T1000 (cell line): ENCODE results near the gene ARL13A.
"Not testable (repeated sequence)": the region's sequence is repeated elsewhere in the genome, so short reads cannot be mapped to it uniquely, and the experiment has no call there.

Source experiments
- DNase-seq: peaks from one replicate; lab custom pipeline; 2025; ENCODE audit warnings: mixed read lengths; lab: John Stamatoyannopoulos, UW

ARL13A gene

DNA sequence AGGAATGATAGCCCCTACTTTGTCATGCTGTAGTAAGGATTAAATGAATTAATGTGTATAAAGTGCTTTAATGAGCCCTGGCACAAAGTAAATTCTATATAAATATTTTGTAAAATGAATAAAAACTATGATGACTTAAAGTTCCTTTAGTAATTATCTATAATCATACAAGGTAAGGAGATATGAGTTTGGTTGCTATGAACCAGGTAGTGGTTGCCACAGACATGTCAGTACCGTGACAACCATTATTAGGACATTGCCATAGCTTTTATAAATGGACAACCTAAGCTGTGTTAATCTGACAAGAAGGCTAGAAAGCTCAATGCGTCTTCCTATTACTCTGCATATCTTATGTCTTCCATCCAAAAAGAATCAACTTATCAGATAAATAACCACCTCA is at the start of gene ARL13A:
Gene ARL13A, plus strand, starts transcription at position 301 of the 400 bp plus-strand sequence. CDS start 3,982 bp downstream, outside the sequence.
- no peak for DNase-seq

DNA sequence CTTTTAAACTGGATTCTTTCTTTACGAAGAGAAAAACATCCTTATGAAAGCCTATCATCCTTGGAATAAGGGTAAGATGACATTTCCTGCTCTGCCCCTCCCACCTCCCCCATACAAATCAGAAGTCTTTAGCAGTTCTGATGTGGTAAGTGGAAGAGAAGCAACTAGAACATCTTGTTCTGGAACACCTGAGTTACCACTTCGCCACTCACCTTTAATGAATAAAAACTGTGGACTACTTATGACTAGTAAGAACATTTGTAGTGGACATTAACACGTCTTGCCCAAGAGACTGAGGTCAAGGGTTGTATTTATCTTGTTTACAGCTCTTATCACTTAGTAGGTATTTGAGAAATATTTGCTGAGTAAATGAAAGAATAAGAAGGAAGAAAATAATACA is 45.1 kb upstream of the ARL13A start:
- DNase-seq, result no peak

DNA sequence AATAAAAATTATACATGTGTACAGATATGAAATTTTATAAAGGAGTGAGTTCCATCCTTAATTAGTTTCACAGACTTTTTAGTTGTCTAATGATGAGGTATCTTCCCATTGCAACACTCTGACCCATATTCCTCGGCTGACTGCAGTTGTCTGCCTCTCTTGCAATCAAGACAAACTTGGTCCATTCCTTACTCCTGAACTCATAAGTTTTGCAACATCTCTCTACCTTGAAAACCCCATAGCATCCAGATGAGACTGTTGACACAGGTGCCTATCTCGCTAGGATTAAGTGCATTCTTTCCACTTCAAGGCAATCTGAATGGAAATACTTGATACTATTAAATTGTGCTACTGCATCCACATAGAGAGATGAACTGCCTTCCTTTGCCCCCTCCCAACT is 43.1 kb upstream of the ARL13A start:
- DNase-seq, result no peak

DNA sequence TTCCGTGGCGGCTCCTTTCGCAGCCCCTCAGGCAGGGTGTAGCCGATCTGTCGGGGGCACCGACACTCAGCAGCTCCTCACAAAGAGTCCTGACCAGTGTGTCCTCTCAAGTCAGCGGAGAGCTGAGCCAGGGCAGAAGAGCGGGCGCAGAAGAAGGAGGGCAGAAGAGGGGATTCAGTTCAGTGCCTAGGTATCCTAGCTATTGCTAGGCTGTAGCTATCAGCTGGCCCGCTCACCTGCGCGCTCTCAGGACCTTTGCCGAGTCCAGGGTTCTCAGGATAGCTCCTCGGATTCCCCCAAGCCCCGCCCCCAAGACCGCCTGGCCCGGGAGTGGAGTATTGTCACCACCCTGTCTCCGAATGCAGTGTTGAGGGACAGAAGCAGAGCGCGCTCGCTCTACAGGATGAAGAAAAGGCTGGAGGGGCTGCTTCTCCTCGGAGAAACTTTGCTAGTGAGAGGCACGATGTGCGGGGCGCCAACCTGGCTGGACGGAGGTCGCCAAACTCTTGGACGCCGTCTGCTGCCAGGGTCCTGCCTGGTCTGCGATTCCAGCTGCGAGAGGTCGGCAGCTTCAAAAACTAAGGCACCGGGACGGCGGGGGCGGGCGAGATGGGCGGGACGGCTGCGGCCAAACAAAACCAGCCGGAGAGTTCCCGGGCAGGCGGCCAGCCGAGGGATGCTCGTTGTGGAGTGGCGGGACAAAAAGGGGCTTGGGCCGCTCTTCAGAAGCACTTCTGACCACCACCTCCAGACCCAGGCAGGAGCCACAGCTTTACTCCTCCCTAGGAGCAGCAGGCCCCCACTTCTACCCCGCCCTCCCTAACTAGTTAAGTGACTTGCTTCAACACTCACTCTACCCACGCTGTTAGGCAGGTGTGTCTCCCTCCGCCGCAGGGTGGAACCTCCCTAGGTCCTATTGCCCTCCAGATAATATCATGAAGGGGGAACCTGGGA is 40.6 kb upstream of the ARL13A start, which contains the start of gene XKRX:
Gene XKRX, minus strand, starts transcription at position 258 of the 954 bp plus-strand sequence. CDS start 613 bp downstream, outside the sequence.
- DNase-seq, result no peak

DNA sequence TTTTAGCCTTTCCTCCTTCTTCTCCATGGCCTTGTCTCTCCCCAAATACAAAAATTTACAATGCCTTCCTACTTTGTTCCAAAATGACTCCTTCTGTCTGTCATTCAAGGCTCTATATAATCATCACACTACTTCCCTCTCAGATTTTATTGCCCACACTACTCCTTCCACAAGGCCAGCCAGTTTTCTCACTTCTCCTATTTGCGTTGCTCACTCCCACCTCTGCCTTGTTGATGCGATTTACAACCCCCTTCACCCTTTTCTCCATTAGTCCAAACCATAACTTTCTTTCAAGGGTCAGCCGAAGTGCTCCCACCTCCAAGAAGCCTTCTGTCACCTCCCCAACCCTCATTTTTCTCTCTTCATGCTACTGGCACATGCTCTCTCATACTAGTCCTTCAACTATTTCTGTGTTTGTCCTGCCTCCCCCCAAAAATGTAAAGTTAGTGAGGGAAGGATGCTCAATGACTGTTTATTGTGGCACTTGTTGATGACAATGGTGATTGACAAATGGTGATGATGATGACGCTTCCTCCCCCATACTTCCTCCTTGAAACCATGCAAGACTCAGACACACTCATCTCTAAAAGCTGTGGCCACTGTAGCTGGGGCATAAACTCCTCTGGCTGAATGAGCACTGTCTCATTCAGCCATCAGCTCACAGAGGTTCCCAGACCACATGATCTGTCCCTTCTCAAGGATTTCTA is 38.1 kb upstream of the ARL13A start:
- no peak for DNase-seq

DNA sequence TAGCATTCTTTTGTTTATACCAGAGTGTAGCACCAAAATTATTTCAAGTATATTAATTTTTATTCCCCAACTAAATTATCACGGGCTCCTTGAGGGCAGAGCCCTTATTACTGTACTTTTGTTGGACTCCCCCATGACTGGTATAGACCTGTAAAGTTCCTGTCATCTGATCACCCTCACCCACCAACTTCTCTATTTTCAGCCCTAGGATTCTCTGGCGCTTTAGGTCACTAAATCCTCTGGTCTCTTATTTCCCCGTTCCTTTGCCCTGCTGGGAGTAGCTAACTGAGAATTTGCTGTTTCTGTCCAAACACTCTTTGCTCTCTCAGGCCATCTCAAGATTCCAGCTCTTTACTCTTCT is 37.6 kb upstream of the ARL13A start:
- no peak for DNase-seq

DNA sequence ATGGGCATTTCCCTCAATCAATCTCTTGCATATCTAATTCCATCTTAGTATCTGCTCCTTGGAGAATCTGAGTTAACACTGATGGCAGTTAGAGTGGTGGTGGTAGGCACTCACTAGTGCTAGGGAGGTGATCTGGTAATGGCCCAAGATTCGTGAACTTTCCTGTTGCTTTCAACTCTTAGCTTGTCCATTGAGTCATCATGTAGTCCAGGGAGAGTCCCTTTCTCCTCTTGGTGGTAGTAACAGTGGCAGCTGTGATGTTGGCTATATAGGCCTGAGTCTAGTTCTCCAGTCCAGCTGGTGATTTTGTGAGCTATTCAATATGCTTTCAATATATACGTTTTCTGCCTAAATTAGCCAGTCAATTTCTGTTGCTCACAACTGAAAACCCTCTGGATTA is 33.7 kb upstream of the ARL13A start:
- no peak for DNase-seq

DNA sequence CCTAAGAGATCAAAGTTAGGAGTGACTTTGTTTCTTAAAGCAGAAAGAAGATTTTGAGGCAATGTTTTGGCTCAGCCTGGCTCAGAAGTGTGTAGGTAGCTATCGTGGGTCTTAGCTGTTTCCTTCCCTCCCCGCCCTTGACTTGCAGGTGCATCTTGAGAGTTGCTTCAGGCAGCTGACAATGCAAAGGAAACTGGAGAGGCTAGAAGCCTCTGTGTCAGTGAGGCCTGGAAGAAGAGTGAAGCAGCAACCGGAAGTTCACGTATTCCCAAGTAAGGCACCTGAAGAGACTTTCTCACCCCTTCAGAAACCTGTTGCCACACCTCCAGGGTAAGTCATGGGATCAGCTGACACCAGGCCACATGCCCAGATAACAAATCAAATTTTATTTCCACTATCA is 30.2 kb upstream of the ARL13A start:
- DNase-seq, result no peak

DNA sequence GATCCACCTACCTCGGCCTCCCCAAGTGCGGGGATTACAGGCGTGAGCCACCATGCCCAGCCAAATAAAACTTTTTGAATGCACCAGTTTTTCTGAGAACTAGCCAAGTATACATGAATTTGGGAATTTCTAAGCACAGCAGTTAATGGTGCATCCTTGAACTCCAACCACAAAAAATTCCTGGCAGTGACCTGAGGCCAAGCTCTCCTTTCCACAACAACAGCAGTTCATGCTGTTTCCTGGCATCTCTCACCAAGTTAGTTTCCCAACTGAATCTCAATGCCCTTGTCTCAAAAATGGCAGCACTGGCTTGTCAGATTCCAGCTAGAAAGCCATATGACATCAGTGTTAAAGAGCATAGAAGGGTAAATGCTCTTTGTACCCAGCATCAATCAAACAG is 24.9 kb upstream of the ARL13A start:
- DNase-seq, result no peak

DNA sequence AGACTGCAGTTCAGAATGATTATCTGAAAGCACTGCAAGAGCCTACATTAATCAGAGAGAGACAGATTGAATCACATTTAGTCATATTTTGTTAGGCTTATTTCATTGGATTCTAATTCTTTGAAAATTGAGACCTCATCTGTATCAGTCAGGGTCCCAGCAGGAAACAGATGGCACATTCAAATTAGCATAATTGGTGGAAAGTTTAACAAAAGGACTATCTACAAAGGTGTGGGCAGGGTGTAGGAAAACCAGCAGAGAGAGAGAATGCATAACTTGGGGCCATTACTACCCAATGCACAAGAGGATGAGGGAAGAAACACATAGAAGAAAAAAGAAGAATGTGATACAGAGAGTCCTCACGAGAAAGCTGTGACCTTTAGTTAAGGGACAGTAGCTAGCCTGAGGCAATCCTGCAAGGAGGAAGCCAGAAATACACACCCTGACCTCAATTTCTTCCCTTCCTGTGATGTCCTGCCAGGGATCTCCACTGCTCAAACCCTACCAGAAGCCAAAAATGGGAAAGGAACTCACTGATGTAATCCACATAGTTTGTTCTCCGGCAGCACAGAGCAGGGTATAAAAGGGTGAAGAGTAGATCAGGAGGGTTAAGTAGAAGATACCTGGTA is 23.1 kb upstream of the ARL13A start:
- no peak for DNase-seq

DNA sequence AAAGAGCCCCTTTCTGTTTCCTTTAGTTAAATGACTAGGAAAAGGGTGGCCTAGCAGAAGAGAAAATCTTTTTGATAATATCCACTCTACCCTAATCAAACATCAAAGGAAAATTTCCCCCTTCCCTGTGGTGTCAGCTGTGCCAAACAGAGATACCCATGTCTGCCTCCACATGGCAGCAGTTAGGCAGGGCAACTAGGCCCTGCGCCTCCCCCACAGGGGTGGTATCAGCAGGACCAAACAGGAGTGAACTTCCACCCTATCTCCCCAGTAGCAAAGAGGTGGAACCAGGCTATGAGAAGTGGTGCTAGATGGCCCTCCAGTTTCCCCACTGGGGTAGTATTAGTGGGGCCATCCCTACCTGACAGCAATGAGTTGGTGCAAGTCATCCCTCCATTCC is 21.0 kb upstream of the ARL13A start:
- DNase-seq, result no peak

DNA sequence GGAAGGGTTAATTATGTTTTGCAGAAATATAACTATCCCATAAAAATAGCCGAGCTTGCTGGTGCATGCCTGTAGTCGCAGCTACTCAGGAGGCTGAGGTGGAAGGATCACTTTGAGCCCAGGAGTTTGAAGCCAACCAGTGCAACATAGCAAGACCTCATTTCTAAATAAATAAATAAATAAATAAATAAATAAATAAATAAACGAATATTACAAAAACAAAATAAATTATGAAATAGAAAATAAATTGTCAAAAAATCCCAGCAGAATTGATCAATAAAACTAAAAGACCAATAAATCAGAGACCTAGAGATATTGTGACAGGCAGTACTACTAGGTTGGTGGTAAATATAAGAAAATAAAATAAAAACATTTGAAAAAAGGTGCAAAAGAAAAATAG is 6.7 kb upstream of the ARL13A start:
- DNase-seq, result no peak

DNA sequence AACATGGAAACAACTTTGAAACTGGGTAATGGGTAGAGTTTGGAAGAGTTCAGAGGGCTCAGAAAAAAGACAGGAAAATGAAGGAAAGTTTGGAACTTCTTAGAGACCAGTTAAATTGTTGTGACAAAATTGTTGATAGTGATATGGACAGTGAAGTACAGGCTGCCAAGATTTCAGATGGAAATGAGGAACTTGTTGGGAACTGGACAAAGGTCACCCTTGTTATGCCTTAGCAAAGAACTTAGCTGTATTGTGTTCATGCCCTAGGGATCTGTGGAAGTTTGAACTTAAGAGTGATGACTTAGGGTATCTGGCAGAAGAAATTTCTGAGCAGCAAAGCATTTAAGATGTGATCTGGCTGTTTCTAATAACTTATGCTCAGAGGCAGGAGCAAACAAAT is 5.1 kb upstream of the ARL13A start:
- DNase-seq, result no peak

DNA sequence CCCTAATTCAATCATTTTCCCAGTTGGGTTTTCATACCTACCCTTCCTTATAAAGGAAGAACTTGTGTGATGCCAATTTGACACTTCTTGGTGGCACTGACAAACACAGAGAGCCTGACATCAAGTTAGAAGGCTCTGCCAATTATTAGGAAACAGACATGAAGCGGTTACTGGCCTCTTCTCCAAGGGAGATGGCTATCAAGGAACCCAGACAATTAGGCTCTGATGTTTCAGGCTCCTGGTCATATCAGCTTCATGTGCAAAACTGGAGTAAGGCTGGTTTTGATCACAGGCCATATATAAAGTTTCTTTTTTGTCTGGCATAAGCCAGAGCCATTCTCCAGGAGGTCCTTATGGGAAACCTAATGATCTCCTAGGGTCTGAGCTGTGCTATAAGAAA is 428 bp downstream of the ARL13A start:
- DNase-seq, result no peak

DNA sequence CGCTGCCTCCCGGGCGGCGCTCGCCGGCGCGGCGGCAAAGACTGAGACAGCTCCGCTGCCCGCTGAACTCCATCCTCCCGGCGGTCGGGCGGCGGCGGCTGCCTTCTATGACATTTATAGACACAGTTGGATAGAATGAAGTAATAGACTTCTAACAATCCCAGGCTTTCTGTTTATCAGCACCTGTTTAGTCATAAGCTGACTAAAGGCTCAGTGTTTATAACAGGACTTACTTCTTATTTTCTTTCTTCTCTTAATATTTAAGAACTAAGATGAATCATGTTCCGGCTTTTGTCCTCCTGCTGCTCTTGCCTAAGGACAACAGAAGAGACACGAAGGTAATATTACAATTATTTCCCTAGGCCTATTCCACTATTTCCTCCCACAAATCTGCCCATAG is 3.9 kb downstream of the ARL13A start:
- DNase-seq, result peak; percentile 10

DNA sequence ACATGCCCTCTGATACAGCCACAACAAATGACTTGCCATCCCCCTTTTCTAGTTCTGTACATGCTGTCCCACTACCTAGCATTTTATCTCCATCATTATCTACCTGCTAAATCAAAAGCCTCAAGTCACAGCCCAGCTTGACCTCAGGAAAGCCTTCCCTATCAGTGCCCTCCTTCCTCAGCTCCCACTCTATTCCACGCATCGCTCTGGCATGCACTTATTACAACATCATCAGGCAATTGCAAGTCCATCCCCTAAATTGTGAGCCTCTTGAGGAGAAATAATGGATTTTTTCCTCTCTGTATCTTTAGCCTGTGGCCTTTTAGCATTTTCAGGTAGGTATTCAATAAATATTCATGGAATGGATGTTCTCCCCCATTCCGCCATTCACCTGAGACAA is 5.7 kb downstream of the ARL13A start:
- DNase-seq, result no peak

DNA sequence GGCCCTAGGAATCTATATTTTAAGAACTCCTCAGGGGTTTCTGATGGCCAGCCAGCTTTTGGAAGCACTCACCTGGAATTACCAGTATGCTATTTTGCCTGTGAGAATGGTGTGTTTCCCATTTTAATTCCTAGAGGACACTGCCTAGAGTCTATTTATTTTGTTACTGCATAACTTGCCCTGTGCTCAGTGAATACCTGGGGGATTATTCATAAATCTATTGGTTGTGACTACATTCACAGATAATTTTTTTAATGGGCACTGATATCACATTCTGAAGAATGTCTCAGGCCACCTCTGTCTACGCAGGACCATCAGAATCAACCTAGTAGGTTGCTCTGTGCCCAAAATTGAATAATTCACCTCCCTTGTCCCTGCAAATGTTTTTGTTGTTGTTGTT is 6.7 kb downstream of the ARL13A start:
- no peak for DNase-seq

DNA sequence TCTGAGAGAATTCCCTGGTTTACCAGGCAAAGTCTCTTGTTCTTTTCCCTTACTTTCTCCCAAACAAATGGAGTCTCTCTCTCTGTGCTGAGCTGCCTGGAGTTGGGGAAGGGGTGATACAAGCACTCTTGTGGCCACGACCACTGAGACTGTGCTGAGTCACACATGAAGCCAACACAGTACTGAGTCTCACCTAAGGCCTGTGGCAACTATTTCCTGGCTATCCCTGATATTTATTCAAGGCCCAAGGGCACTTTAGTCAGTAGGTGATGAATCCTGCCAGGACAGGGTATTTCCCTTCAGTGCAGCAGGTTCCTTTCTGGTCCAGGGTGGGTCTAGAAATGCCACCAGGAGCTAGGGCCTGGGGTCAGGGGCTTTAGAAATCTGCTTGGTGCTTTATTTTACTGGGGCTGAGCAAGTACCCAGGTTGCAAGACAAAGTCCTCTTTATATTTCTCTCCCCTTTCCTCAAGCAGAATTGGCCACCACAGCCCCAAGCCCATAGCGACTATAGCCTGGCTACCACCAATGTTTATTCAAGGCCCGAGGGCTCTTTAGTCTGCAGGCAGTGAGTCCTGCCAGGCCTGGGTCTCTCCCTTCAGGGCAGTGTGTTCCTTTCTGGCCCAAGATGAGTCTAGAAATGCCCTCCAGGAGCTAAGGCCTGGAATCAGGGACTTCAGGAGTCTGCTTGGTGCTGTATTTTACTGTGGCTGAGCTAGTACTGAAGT is 10.5 kb downstream of the ARL13A start:
- peak; percentile 1 for DNase-seq

DNA sequence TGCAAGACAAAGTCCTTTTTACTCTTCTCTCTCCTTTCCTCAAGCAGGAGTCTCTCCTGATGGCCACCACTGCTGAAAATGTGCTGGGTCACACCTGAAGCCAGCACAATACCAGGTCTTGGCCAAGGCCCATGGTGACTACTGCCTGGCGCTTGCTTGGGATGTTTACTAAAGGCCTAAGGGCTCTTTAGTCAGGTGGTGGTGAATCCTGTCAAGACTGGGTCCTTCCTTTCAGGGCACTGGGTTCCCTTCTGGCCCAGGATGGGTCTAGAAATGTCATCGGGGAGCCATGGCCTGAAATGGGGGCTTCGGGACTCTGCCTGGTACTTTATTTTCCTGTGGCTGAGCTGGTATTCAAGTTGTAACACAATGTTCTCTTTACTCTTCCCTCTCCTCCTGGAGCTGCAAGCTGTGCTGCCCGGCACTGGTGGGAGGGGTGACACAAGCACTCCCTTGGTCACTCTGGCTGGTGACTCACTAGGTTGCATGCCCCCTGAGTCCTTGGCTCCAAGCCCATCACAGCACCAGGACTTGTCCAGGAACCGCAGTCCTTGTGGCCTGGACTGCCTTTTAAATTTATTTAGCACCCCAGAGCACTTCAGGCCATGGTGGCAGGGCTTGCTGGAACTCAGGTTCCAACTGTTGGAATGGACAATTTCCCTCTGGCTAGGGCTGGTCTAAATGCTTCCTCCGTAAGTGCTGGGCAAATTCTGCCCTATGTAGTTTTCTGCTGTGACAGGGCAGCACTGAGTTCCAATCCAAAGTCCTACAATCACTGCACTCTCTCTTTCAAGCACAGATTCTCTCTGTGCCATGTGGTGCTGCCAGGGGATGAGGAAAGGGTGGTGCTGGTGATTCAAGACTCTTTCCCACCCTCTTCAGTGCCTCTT is 11.3 kb downstream of the ARL13A start:
- DNase-seq, result peak; percentile 18

DNA sequence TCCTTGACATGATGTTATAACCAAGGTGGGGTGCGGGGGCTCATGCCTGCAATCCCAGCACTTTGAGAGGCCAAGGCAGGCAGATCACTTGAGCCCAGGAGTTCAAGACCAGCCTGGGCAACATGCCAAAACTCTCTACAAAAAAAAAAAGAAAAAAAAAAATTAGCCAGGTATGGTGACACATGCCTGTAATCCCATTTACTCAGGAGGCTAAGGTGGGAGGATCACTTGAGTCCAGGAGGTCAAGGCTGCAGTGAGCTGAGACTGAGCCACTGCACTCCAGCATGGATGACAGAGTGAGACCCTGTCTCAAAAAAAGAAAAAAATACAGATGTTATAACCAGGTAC is 12.0 kb downstream of the ARL13A start:
- not testable (repeated sequence) for DNase-seq

DNA sequence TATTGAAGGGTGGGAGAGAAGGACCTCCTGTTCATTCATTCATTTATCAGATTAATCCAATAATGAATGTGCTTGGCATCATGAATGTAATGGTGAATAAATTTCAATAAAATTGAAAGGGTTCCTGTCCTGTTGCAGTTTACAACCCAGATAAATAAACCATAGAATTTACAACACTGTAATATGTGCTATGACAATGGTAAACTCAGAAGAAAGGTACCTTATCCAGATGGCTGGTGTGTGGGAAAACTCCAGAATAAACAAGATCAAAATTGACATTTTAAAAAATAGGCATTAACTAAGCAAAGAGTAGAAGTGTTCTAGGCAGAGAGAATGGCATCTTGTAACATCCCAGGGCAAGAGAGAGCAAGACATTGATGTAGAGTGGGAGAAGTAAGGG is 15.3 kb downstream of the ARL13A start:
- DNase-seq, result no peak
